GM23248 (cell line): ENCODE data around the gene C16orf82.

ENCODE experiments used
- EZH2 ChIP-seq: fragments of 200-600 bp; sonication (generic); IDR thresholded peaks from 2 replicates; pipeline ENCODE4 v1.6.1; 2018; ENCODE audit warnings: antibody characterized with exemption, mild to moderate bottlenecking; ENCODE audit not compliant: insufficient read depth, poor library complexity, severe bottlenecking
- EZH2phosphoT487 ChIP-seq: fragments of 200-600 bp; sonication (generic); IDR thresholded peaks from 2 replicates; pipeline ENCODE4 v1.6.1; 2018; ENCODE audit warnings: antibody characterized with exemption, moderate library complexity, mild to moderate bottlenecking, low read depth; ENCODE audit not compliant: insufficient read depth

DNA sequence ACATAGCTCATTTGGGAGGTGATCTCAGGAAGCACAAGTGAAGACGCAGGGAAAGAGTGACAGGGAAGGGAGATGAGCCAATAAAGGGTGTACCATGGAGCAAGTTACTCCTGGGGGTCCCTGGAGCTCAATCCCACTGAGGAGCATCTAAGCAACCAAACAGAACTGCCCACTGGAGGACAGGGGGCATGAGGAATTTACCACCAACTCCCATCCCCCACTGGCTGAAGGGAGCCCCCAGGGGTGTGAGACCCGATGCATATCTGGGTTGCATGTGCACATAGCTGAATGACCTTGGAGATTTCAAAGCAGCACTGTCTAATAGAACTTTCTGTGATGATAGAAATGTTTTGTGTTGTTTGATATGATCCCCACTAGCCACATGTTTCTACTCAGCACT, 29.6 kb downstream of the C16orf82 start:
- TF ChIP-seq EZH2 (no peak), EZH2phosphoT487 (no peak)
